IPS-15b (cell line): Measurements from ENCODE around the gene OR2AT4.

ENCODE experiments used
- H3K27me3 ChIP-seq: one replicate; pipeline ENCODE4 v1.6.1; 2013; ENCODE audit warnings: low read length; ENCODE audit not compliant: control insufficient read depth, insufficient read depth
- H3K36me3 ChIP-seq: one replicate; pipeline ENCODE4 v1.6.1; 2013; ENCODE audit warnings: low read length; ENCODE audit not compliant: control insufficient read depth, insufficient read depth
- H3K4me1 ChIP-seq: one replicate; pipeline ENCODE4 v1.6.1; 2013; ENCODE audit warnings: mild to moderate bottlenecking, low read length; ENCODE audit not compliant: control insufficient read depth, insufficient read depth
- H3K4me3 ChIP-seq: one replicate; pipeline ENCODE4 v1.5.1; 2013; ENCODE audit warnings: low read depth, low read length
- H3K9ac ChIP-seq: one replicate; pipeline ENCODE4 v1.6.1; 2013; ENCODE audit warnings: low read depth, mild to moderate bottlenecking, low read length
- H3K9me3 ChIP-seq: one replicate; pipeline ENCODE4 v1.6.1; 2013; ENCODE audit warnings: mild to moderate bottlenecking, low read length; ENCODE audit not compliant: control insufficient read depth, insufficient read depth

Gene OR2AT4

DNA sequence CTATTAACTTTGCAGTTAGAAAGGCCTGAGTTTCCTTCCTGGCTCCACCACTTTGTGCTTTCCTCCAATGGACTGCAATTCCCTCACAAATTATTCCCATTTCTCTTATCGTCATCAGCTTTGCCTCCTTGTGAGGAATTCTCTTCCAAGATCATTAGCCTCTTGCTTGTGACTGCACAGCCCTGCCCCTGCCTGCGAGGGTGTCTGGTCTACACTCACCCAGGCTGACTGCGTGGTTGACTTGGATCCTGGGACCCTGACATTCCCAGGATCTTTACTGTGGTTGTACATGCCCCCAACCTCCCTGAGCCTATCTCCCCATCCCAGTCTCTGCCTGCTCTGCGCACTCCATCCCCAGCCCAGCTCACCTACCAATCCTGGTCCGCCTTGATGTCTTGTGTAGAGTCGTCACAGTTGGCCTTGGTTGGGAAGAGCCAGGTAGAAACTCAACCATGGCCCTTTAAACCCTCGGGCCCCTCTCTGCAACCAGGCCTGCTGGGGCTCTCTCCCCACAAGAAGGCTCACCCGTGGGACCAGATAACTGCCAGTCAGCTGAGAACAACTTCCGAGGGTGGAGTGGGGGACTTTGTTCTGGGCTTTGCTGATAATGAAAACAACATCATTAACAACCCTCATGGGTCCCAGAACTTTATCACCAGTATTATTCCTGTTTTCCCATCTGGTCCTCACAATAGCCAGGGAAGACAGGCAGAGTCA is at the start of gene OR2AT4:
Gene OR2AT4 (minus strand): TSS at position 421 of the 717 bp plus-strand sequence.
- Histone ChIP-seq H3K36me3 (no peaks in the 10 kb centered on the region), H3K9ac (no peak within 1 kb of the TSS), H3K27me3 (no peaks in the 10 kb centered on the region), H3K4me1 (no peaks in the 10 kb centered on the region), H3K4me3 (no peak within 1 kb of the TSS), H3K9me3 (no peaks in the 10 kb centered on the region)

DNA sequence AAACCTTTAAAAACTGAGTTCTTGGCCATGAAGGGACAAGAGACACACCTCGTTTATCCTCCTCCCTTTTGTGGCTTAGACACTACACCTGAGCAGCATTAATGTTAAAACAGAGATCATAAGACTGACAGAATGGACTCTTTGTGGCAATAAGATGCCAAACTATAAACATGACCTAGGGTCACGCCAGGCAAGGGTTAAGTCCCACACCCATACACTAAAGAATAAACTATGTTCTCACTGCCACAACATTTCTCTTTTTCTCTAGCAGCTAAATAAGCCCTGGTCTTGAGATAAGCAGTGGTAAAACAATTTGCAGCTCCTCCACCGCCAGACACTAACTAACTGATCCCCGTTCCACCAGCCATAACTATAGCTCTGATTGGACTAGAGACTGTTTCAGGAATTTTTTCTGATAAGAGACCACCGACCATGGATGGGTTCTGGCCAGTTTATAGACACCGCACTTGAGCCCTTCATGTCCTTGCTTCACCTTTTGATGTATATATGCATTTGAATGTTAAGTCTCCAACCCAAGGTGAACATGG is 49.4 kb upstream of the OR2AT4 start:
- no peaks in the 10 kb centered on the region for H3K27me3 ChIP-seq
- no peak overlapping the region for H3K4me3 ChIP-seq
- H3K36me3 ChIP-seq, result no peaks in the 10 kb centered on the region
- H3K9ac ChIP-seq, result no peak overlapping the region
- no peaks in the 10 kb centered on the region for H3K4me1 ChIP-seq
- H3K9me3 ChIP-seq, result no peaks in the 10 kb centered on the region

DNA sequence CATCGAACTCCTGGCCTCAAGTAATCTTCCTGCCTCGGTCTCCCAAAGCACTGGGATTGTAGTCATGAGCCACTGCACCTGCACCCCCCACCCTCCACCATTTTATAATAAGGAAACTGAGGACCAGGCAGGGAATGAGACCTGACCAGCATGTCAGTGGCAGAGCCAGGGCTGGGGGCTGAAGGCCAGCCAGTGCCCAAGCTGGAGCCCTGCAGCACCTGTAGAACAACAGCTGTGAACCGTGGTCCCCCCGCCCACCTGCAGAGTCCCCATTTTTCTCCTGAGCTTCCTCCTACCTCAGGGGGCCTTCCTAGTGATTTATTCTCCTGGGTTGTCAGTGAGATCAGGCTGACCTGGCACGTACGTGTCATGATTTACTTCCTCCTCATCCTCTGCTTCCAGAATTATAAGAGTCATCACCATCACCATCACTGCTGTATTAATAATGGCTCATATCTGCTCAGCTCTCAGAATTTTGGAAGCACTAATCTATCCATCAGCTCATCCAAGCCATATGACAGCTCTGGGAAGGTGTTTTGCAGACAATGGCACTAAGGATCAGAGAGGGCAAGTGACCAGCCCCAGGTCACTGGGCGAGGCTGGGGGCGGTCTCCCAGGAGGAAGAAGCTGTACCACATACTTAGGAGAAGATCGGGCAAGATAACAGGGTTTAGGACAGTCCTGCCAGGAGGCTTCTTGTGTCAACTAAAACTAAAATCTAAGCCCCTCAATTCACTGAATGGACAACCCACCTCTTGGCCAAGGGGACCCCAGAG is 48.7 kb upstream of the OR2AT4 start:
- Histone ChIP-seq H3K27me3 (peaks cover 2% of the 10 kb centered on the region), H3K9ac (no peak overlapping the region), H3K9me3 (no peaks in the 10 kb centered on the region), H3K36me3 (no peaks in the 10 kb centered on the region), H3K4me3 (no peak overlapping the region), H3K4me1 (no peaks in the 10 kb centered on the region)

DNA sequence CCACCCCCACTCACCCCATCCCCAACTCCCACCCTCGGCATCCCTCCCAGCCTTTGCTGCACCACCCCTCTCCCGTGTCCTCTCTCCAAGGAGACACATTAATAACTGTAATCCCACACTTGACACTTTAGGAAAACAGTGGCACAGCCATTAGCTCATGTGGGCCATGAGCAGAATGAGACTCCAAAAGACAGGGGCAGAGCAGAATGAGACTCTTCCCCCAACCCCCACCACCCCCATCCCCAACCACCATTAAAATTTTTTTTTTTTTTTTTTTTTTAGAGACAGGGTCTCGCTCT is 48.0 kb upstream of the OR2AT4 start:
- Histone ChIP-seq H3K4me3 (no peak overlapping the region), H3K9ac (no peak overlapping the region), H3K27me3 (peaks cover 2% of the 10 kb centered on the region), H3K4me1 (no peaks in the 10 kb centered on the region), H3K36me3 (no peaks in the 10 kb centered on the region), H3K9me3 (no peaks in the 10 kb centered on the region)

DNA sequence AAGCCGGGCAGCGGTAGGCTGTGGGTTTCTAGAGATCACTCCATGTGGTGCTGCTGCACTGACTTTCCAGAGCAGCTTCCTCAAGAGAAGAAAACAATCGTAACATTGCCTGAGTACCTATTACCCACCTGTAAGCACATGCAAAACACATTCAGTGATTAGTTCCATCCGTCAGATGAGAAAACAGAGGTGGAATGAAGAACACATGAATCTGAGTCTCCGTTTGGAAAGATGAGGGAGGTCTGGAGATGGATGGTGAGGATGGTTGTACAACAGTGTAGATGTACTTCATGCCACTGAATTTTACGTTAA is 46.7 kb upstream of the OR2AT4 start:
- Histone ChIP-seq H3K36me3 (no peaks in the 10 kb centered on the region), H3K4me3 (no peak overlapping the region), H3K9ac (no peak overlapping the region), H3K9me3 (no peaks in the 10 kb centered on the region), H3K27me3 (peaks cover 2% of the 10 kb centered on the region), H3K4me1 (no peaks in the 10 kb centered on the region)

DNA sequence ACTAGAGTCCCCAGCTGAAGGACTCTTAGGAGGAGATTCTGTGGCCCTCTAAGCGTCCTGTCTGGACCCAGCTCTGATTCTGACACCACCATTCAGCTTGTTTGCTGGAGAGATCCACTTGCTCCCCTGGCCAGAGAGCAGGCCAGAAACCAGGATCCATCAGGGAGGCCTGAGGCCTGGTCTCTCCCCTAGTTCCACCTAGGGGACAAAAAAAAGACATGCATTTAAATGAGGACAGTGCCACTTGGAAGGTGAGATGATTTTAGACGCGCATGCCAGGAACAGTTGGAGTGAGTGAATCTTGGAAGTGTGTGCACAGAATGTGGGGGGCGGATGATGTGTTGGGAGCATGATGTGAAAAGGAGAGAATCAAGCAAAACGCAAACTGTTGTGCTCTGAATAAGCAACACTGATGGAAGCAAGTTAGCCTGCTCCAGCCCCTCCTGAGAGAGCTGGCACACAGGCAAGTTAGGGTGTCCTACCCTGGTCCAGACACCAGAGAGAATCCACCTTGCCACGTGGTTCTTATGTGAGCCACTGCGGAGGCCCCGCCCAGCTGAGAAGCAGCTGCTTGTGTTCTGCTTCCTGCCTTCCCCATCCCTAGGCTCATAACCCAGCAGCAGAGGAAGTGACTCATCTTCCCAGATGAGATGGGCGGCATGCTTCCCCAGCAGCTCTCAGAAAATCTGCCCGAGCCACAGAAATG is 46.2 kb upstream of the OR2AT4 start:
- H3K9me3 ChIP-seq, result no peaks in the 10 kb centered on the region
- H3K4me3 ChIP-seq, result no peak overlapping the region
- no peaks in the 10 kb centered on the region for H3K4me1 ChIP-seq
- no peaks in the 10 kb centered on the region for H3K36me3 ChIP-seq
- H3K9ac ChIP-seq, result no peak overlapping the region
- peaks cover 2% of the 10 kb centered on the region for H3K27me3 ChIP-seq

DNA sequence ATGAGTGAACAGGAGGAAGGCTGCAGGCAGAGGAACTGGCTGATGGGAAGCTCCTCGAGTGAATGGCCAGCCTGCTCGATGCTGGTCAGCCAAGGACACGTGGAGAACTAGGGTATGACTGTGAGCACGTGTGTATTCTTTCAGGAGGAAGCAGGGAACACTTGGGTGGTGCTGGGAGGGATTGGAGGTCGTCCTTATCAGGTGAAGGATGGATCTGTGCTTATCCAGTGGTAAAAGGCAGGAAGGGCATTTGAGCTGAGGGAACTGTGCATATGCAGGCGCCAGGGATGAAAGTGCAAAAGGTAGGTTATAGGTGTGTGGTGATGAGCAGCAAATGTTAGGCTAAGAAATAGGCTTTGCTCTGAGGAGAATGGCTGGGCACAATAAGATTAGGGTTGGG is 44.5 kb upstream of the OR2AT4 start:
- no peaks in the 10 kb centered on the region for H3K4me1 ChIP-seq
- no peak overlapping the region for H3K4me3 ChIP-seq
- no peak overlapping the region for H3K9ac ChIP-seq

DNA sequence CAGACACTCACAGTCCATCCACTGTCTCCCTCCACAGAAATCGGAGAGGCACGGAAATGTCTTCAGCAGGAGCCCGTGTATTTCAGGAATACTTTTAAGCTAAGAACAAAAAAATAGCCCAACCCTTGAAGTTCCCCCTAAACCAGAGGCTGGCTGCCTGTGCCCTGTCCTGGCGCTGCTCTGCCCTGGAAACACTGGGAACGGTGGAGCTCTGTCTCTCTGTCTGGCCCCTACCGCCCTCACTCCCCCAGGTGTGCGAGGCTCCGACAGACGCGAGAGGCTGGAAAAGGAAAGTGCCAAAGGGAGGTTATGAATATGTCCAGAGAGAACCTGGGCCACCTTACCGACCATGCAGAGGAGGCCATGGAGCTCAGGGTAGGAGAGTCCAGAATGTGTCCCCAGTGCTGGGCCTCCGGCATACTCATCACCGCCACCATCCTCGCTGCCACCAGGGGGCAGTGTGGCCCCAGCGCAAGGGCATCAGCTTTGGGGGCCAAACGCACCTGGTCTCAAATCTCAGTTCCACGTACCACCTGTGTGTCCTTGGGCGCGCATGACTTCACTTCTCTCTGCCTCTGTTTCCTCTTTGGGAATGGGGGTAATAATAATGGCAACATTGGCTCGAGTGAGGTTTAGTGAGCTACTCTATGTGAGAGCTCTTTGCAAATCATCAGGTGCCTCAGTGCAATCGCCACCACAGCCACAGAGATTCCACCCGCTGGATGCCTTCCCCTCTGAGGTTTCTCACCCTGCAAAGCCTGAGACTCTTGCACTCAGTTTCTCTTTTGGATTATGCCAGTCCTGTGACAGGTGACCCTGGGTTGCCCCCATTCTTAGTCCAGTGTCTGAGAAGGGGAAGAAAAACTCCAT is 43.8 kb upstream of the OR2AT4 start:
- no peaks in the 10 kb centered on the region for H3K36me3 ChIP-seq
- no peak overlapping the region for H3K4me3 ChIP-seq
- no peak overlapping the region for H3K9ac ChIP-seq
- H3K4me1 ChIP-seq, result no peaks in the 10 kb centered on the region
- H3K9me3 ChIP-seq, result no peaks in the 10 kb centered on the region
- H3K27me3 ChIP-seq, result peaks cover 2% of the 10 kb centered on the region

More for the DNA sequence above, 44.5 kb upstream of the OR2AT4 start:
- no peaks in the 10 kb centered on the region for H3K9me3 ChIP-seq
- H3K27me3 ChIP-seq, result peaks cover 2% of the 10 kb centered on the region
- H3K36me3 ChIP-seq, result no peaks in the 10 kb centered on the region

DNA sequence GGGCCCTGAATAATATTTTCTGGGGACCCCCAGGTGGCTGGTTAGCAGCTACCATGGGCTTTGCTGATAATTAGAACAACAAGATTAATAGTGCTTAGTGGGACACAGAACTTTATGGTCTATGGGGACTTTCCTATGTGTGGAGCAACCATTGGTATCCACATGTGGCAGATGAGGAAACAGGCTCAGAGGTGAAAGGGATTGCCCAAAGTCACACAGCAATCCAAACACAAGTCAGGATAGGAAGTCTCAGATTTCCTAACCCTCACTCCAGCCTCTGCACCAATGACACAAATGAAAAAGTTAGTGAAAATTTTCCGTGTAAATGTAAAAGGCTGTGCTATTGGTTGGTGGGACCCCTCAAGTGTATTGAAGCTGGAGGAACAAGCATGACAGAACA is 39.0 kb upstream of the OR2AT4 start:
- Histone ChIP-seq H3K36me3 (no peaks in the 10 kb centered on the region), H3K9me3 (no peaks in the 10 kb centered on the region), H3K27me3 (no peaks in the 10 kb centered on the region), H3K9ac (no peak overlapping the region), H3K4me3 (no peak overlapping the region), H3K4me1 (no peaks in the 10 kb centered on the region)

DNA sequence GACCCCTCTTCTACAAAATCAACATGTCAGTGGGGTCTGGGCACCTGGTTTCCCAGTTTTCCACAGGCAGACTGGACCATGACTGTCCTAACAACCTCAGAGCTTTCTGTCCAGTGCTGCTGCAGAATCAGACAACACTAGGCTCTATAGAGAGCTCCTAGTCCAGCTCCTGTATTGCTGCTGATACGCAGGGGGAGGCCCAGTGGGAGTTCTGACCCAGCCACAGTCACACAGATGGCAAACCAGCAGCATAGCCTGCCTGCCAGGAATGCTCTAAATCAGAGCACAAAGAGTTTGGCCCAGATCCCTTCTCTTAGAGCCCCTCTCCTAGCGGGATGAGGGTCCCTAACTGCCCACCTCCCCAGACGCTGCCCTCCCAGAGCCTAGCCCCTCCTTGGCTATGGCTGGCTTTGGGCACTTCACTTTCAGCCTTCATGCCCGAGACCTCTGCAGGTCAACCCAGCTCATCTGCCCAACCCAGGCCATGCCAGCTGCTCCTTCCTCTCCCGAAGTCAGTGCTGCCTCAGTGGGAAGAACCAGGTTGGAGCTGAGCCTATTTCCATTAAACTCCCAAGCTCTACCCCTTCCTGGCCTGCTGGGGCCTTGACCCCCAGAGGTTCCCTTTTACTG is 38.5 kb upstream of the OR2AT4 start:
- no peak overlapping the region for H3K9ac ChIP-seq
- H3K27me3 ChIP-seq, result no peaks in the 10 kb centered on the region
- H3K4me1 ChIP-seq, result no peaks in the 10 kb centered on the region
- H3K4me3 ChIP-seq, result no peak overlapping the region
- H3K9me3 ChIP-seq, result no peaks in the 10 kb centered on the region
- no peaks in the 10 kb centered on the region for H3K36me3 ChIP-seq

DNA sequence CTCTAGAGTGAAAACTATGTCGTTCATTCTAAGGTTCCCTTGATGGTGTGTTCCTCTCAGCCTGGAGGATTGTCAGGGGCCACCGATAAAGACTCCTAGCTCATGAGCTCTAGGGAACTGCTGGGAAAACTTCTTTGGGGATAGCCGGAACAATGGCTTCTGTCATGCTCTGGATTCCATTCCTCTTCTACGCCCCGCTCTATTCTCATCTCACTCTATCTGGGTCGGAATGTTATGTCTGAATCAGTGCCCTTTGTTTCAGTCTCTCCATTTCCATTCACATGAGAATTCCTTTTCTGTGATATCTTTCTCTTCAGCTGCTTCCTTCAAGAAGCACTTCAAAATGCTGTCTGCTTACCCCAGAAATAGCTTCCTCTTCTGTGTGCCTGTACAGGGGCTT is 37.3 kb upstream of the OR2AT4 start:
- Histone ChIP-seq H3K9ac (no peak overlapping the region), H3K4me3 (no peak overlapping the region), H3K36me3 (no peaks in the 10 kb centered on the region), H3K27me3 (no peaks in the 10 kb centered on the region), H3K9me3 (no peaks in the 10 kb centered on the region), H3K4me1 (no peaks in the 10 kb centered on the region)
